B cell (primary cell): Measurements from ENCODE around the gene GPR162. TPM values are rescaled to one million over a fixed set of nuclear protein-coding genes. Genes with fewer than 3 reads are reported as not detected.
"Not testable (repeated sequence)": the region's sequence is repeated elsewhere in the genome, so short reads cannot be mapped to it uniquely, and the experiment has no call there.

Source experiments
- ATAC-seq: fragments of 200-7000 bp; cut with Tn5 transposase; one replicate; pipeline ENCODE4 v1.10.0; 2021; ENCODE audit warnings: low read depth, mild to moderate bottlenecking, moderate number of reproducible peaks, moderate library complexity
- CTCF ChIA-PET: fragments of 350-600 bp; sonication (Branson Sonifier 250); formaldehyde crosslinking; loops from one replicate; lab custom pipeline; 2021; ENCODE audit warnings: antibody characterized with exemption, inconsistent platforms; lab: Charles Lee
- POLR2A ChIA-PET: fragments of 350-600 bp; sonication (Branson Sonifier 250); formaldehyde crosslinking; loops from one replicate; lab custom pipeline; 2021; ENCODE audit warnings: antibody characterized with exemption; lab: Charles Lee
- DNase-seq: peaks from one replicate; pipeline ENCODE4 v3.0.0; 2013
- H2AFZ ChIP-seq: 2 replicates; pipeline ENCODE4 v1.6.1; 2012; ENCODE audit warnings: mild to moderate bottlenecking, low read depth, low read length; ENCODE audit not compliant: insufficient read depth, poor library complexity, severe bottlenecking
- H3K27ac ChIP-seq, 2 donors: 1 replicate in 1 of 2; 2 replicates in 1 of 2; pipeline ENCODE4 v1.5.1; 2012 to 2013; ENCODE audit warnings: low read length in 2 of 2, mild to moderate bottlenecking in 2 of 2, moderate library complexity in 1 of 2
- H3K27me3 ChIP-seq, 4 experiments: fragments of 200-600 bp in 1 of 4; sonication (generic) in 1 of 4; replicated peaks in 1 of 4; 1 replicate in 2 of 4; 2 replicates in 2 of 4; pipeline versions ENCODE4 v1.6.1 to v1.7.0; 2013 to 2016; ENCODE audit warnings: low read length in 3 of 4, mild to moderate bottlenecking in 2 of 4, mixed read lengths in 1 of 4, moderate library complexity in 1 of 4; ENCODE audit not compliant: insufficient read depth in 4 of 4, control insufficient read depth in 3 of 4; ENCODE audit errors: control extremely low read depth in 1 of 4
- H3K36me3 ChIP-seq, 2 experiments: replicated peaks in 1 of 2; 1 replicate in 1 of 2; 2 replicates in 1 of 2; pipeline versions ENCODE4 v1.6.1 to v1.7.1; 2013; ENCODE audit warnings: low read length in 1 of 2; ENCODE audit not compliant: insufficient read depth in 2 of 2, control insufficient read depth in 1 of 2; ENCODE audit errors: control extremely low read depth in 1 of 2, extremely low read depth in 1 of 2
- H3K4me1 ChIP-seq, 2 donors: fragments of 200-600 bp in 1 of 2; sonication (generic) in 1 of 2; 1 replicate in 1 of 2; 2 replicates in 1 of 2; pipeline versions ENCODE4 v1.5.1 to v1.6.1; 2013 to 2017; ENCODE audit warnings: low read length in 2 of 2; ENCODE audit not compliant: control insufficient read depth in 2 of 2, insufficient read depth in 2 of 2
- H3K4me2 ChIP-seq: replicated peaks from 2 replicates; pipeline ENCODE3; 2012; ENCODE audit warnings: mild to moderate bottlenecking, low read depth, low read length; ENCODE audit not compliant: poor library complexity, severe bottlenecking
- H3K4me3 ChIP-seq, 5 experiments: fragments of 200-600 bp in 1 of 5; sonication (generic) in 1 of 5; 1 replicate in 3 of 5; 2 replicates in 2 of 5; pipeline versions ENCODE4 v1.5.1 to v1.7.0; 2011 to 2016; ENCODE audit warnings: low read length in 4 of 5, mild to moderate bottlenecking in 4 of 5, low read depth in 2 of 5, control low read depth in 1 of 5, moderate library complexity in 1 of 5; ENCODE audit not compliant: insufficient read depth in 1 of 5; ENCODE audit errors: control extremely low read depth in 1 of 5, extremely low read depth in 1 of 5
- H3K79me2 ChIP-seq: fragments of 200-600 bp; sonication (generic); one replicate; pipeline ENCODE4 v1.6.0; 2016; ENCODE audit warnings: low read length; ENCODE audit not compliant: control insufficient read depth, insufficient read depth
- H3K9ac ChIP-seq: fragments of 200-600 bp; sonication (generic); 2 replicates; pipeline ENCODE4 v1.6.1; 2017; ENCODE audit warnings: mild to moderate bottlenecking, low read length, moderate library complexity
- H3K9me3 ChIP-seq, 3 donors: one replicate each; pipeline versions ENCODE4 v1.6.1 to v1.7.1; 2013; ENCODE audit warnings: low read length in 2 of 3; ENCODE audit not compliant: control insufficient read depth in 2 of 3, insufficient read depth in 1 of 3; ENCODE audit errors: control extremely low read depth in 1 of 3
- H4K20me1 ChIP-seq: 2 replicates; pipeline ENCODE4 v1.6.0; 2012; ENCODE audit warnings: mild to moderate bottlenecking, low read length; ENCODE audit not compliant: insufficient read depth, control insufficient read depth, poor library complexity, severe bottlenecking
- H3K27ac Mint-ChIP-seq: one replicate; pipeline ENCODE4 v1.8.0; 2021; ENCODE audit warnings: mixed read lengths
- H3K27me3 Mint-ChIP-seq: one replicate; pipeline ENCODE4 v1.8.0; 2021; ENCODE audit warnings: mixed read lengths
- H3K4me1 Mint-ChIP-seq: one replicate; pipeline ENCODE4 v1.8.0; 2021; ENCODE audit warnings: mixed read lengths
- H3K4me3 Mint-ChIP-seq: one replicate; pipeline ENCODE4 v1.8.0; 2021; ENCODE audit warnings: mixed read lengths
- H3K9me3 Mint-ChIP-seq: one replicate; pipeline ENCODE4 v1.8.0; 2022; ENCODE audit warnings: mixed read lengths; ENCODE audit not compliant: insufficient read depth
- EZH2 ChIP-seq: IDR thresholded peaks from 2 replicates; pipeline ENCODE4 v1.6.1; 2012; ENCODE audit warnings: borderline replicate concordance, low read depth, mild to moderate bottlenecking, moderate library complexity, low read length; ENCODE audit not compliant: insufficient read depth, poor library complexity, severe bottlenecking
- WGBS: methylation state at CpG from one replicate; pipeline ENCODE4 v1.1.5; 2013; ENCODE audit warnings: missing lambda C conversion rate; ENCODE audit not compliant: insufficient coverage; 5-methylcytosine and 5-hydroxymethylcytosine counted together
- intact Hi-C: fragments of 100-400 bp; cut with micrococcal nuclease; formaldehyde crosslinking; loops from one replicate; pipeline ENCODE4 v1.10.0; 2022
- polyA plus RNA-seq: library from polyadenylated mRNA; depleted of rRNA; stranded (reverse); fragments of >200 nt; gene quantifications from 2 replicates; pipeline ENCODE4 v1.2.3, GENCODE V29; 2012
- total RNA-seq, 2 donors: library from RNA; stranded (reverse); fragments of 120-200 nt in 1 of 2; gene quantifications; 1 replicate in 1 of 2; 2 replicates in 1 of 2; pipeline versions ENCODE4 v1.2.3 to v1.2.4, GENCODE V29; 2013 to 2022
- TF ChIP-seq, protein P1 (sequence below): fragments of 200-600 bp; IDR thresholded peaks from one replicate; pipeline ENCODE4 v1.8.0; 2022; ENCODE audit warnings: antibody characterized with exemption, mild to moderate bottlenecking

The GPR162 gene
- total and polyA plus RNA-seq, 2 donors (not counting 1 experiment from before 2014, with no cell fraction given) = 0.54 TPM; not detected in 1

DNA sequence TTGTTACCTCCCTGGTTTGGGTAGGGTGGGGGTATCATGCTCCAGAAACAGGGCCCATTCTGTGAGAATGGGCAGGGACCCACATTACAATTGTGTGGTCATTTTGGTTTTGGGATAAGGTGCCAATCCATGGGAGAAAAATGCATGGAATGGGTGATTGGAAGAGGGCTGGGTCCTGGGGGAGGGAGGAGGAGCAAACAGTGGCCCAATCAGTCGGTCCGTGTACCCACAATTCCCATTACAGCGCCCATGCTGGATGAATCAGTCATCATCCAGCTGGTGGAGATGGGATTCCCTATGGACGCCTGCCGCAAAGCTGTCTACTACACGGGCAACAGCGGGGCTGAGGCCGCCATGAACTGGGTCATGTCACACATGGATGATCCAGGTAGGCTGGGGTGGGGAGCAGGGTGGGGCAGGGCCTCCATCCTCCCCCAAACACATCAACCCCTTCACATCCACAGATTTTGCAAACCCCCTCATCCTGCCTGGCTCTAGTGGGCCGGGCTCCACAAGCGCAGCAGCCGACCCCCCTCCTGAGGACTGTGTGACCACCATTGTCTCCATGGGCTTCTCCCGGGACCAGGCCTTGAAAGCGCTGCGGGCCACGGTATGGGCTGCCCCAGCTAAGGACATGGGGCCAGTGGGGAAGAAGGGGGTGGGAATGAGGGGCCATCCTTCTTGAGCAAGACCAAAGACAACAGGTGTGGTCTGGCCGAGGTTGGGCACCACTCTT is 42.1 kb downstream of the GPR162 start:
- Histone ChIP-seq H3K79me2 (no peaks in the 10 kb centered on the region), H3K9ac (no peak overlapping the region), H3K27ac (no peak overlapping the region), H3K36me3 (peaks cover 0 to 48% of the 10 kb centered on the region in 2 experiments), H3K9me3 (no peaks in the 10 kb centered on the region), H3K4me2 (no peak overlapping the region), H4K20me1 (peaks cover 9% of the 10 kb centered on the region), H2AFZ (no peak overlapping the region), H3K4me3 (no peak overlapping the region), H3K4me1 (peaks cover 11 to 14% of the 10 kb centered on the region in 2 donors), H3K27me3 (no peaks in the 10 kb centered on the region)
- no peaks in the 10 kb centered on the region for H3K9me3 Mint-ChIP-seq
- H3K4me1 Mint-ChIP-seq = peaks cover 21% of the 10 kb centered on the region
- ChIA-PET CTCF (interaction anchor here (0.6 to 1.5 kb wide), 2 partner anchors 9 to 163 kb away, joined by 3 to 4 read pairs; partner anchors contain the start of gene SPSB2), POLR2A (no interaction called here)
- TF ChIP-seq, protein P1, sequence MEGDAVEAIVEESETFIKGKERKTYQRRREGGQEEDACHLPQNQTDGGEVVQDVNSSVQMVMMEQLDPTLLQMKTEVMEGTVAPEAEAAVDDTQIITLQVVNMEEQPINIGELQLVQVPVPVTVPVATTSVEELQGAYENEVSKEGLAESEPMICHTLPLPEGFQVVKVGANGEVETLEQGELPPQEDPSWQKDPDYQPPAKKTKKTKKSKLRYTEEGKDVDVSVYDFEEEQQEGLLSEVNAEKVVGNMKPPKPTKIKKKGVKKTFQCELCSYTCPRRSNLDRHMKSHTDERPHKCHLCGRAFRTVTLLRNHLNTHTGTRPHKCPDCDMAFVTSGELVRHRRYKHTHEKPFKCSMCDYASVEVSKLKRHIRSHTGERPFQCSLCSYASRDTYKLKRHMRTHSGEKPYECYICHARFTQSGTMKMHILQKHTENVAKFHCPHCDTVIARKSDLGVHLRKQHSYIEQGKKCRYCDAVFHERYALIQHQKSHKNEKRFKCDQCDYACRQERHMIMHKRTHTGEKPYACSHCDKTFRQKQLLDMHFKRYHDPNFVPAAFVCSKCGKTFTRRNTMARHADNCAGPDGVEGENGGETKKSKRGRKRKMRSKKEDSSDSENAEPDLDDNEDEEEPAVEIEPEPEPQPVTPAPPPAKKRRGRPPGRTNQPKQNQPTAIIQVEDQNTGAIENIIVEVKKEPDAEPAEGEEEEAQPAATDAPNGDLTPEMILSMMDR = no peak
- no peak for TF ChIP-seq EZH2
- intact Hi-C loops = no loop called here
- DNase-seq (no peak), ATAC-seq (no peak)
- H3K4me3 Mint-ChIP-seq = no peak overlapping the region
- H3K27ac Mint-ChIP-seq = no peak overlapping the region
- H3K27me3 Mint-ChIP-seq = no peaks in the 10 kb centered on the region
- 96% methylated on average over 11 of the region's 16 CpGs for WGBS

DNA sequence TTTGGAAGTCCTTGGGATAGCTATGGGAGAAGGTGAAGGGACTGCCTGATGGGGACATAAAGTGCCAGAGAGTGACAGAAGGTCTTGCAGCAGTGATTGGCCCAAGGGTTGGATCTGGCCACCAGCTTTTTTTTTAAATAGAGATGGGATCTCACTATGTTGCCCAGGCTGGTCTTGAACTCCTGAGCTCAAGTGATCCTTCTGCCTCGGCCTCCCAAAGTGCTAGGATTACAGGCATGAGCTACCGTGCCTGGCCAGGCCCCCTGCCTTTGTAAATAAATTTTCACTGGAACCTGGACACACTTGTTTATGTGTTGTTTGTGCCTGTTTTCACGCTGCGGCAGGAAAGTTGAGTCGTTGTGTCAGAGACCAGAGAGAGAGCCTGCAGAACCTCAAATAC is 43.7 kb downstream of the GPR162 start:
- H3K36me3 ChIP-seq = peaks cover 0 to 45% of the 10 kb centered on the region in 2 experiments
- Mint-ChIP-seq H3K4me3 (peak overlapping the region; percentile 20), H3K4me1 (peaks cover 30% of the 10 kb centered on the region), H3K27ac (peak overlapping the region; percentile 50)
- peaks cover 25% of the 10 kb centered on the region for H4K20me1 ChIP-seq
- peaks cover 20 to 23% of the 10 kb centered on the region in 2 donors for H3K4me1 ChIP-seq
- intact Hi-C loops, DNase-seq, H3K9me3 Mint-ChIP-seq, H3K27me3 Mint-ChIP-seq, H3K27ac ChIP-seq, H3K4me3 ChIP-seq, H3K79me2 ChIP-seq, H3K27me3 ChIP-seq, H3K9me3 ChIP-seq, H3K9ac ChIP-seq, H3K4me2 ChIP-seq, ATAC-seq, H2AFZ ChIP-seq: not testable (repeated sequence)
- CTCF ChIA-PET = interaction anchor here (1.1 to 11.8 kb wide), 4 partner anchors 8 to 79 kb away, joined by 3 to 136 read pairs (median 4); partner anchors contain the start of genes CDCA3, SPSB2 and USP5
- POLR2A ChIA-PET = interaction anchor here (5.5 kb wide), 1 partner anchor 12 kb away, joined by 49 read pairs; the partner anchor contains the start of genes CDCA3 and USP5
- 100% methylated on average over 2 of the region's 5 CpGs for WGBS
